SKM-1 treated with dmso at 0.1 percent for 144 hours (cell line): Measurements from ENCODE around the gene PRF1.
"Not testable (repeated sequence)": the region's sequence is repeated elsewhere in the genome, so short reads cannot be mapped to it uniquely, and the experiment has no call there.

Experiments
- DNase-seq: peaks from one replicate; lab custom pipeline; 2025; ENCODE audit not compliant: unreplicated experiment; lab: John Stamatoyannopoulos, UW

PRF1 gene

GRCh38 chr10:70617798-70618568, 15.4 kb upstream of the PRF1 start:
- DNase-seq = no peak

- DNase-seq = no peak
Observed at GRCh38 chr10:70616761-70617160, 14.2 kb upstream of the PRF1 start.

GRCh38 chr10:70615784-70616522, 13.4 kb upstream of the PRF1 start:
- DNase-seq = peak; percentile 17

- no peak for DNase-seq
Observed at GRCh38 chr10:70615211-70615610, 12.7 kb upstream of the PRF1 start.

GRCh38 chr10:70614364-70614763, 11.8 kb upstream of the PRF1 start:
- not testable (repeated sequence) for DNase-seq

GRCh38 chr10:70613941-70614340, 11.4 kb upstream of the PRF1 start:
- no peak for DNase-seq

- no peak for DNase-seq
Observed at GRCh38 chr10:70607936-70608335, 5.4 kb upstream of the PRF1 start.

- DNase-seq = peak; percentile 41
Observed at GRCh38 chr10:70605161-70605560, 2.6 kb upstream of the PRF1 start.

GRCh38 chr10:70604106-70604505, 1.6 kb upstream of the PRF1 start:
- DNase-seq = no peak

GRCh38 chr10:70603449-70603801, 884 bp upstream of the PRF1 start:
- DNase-seq = no peak

- no peak for DNase-seq
Observed at GRCh38 chr10:70601746-70602145, 795 bp downstream of the PRF1 start.

- no peak for DNase-seq
Observed at GRCh38 chr10:70600512-70601395, 1.8 kb downstream of the PRF1 start.

GRCh38 chr10:70599791-70600190, 2.8 kb downstream of the PRF1 start:
- DNase-seq = no peak

- no peak for DNase-seq
Observed at GRCh38 chr10:70599319-70599718, 3.2 kb downstream of the PRF1 start.

- no peak for DNase-seq
Observed at GRCh38 chr10:70598857-70599295, 3.7 kb downstream of the PRF1 start.

GRCh38 chr10:70597856-70598815, 4.4 kb downstream of the PRF1 start:
- no peak for DNase-seq

GRCh38 chr10:70596860-70597809, 5.4 kb downstream of the PRF1 start:
- DNase-seq = no peak

GRCh38 chr10:70596110-70596798, 6.3 kb downstream of the PRF1 start:
- DNase-seq = no peak

GRCh38 chr10:70595566-70596016, 7.0 kb downstream of the PRF1 start:
- DNase-seq = no peak
